ENCODE results near the gene FAM98B.

GRCh38 chr15:38496151-38496550 is 42.2 kb downstream of the FAM98B start:
- no peak for TF ChIP-seq POLR2A (IDR thresholded peaks at IDR 0.05; ENCODE audit: low read length)
- TF ChIP-seq GATA3 (IDR thresholded peaks at IDR 0.05; ENCODE audit: borderline replicate concordance), result no peak
- TF ChIP-seq BCL3 (IDR thresholded peaks at IDR 0.05), result no peak
